ENCODE results near the gene RAD51C. TPM values are rescaled to one million over a fixed set of nuclear protein-coding genes. Genes with fewer than 3 reads are reported as not detected.
"Not testable (repeated sequence)": the region's sequence is repeated elsewhere in the genome, so short reads cannot be mapped to it uniquely, and the experiment has no call there.

RAD51C gene
- total and polyA plus RNA-seq, 8 donors, result 21.6 to 42.5 (median 35.8) TPM

- no peaks in the 10 kb centered on the region for H3K9me3 ChIP-seq
- intact Hi-C loops (cut with DNase I), result no loop called here
- H3K27me3 ChIP-seq, result peaks cover 34 to 79% of the 10 kb centered on the region in 2 donors
- H3K4me1 ChIP-seq, result peaks cover 7 to 17% of the 10 kb centered on the region in 2 donors
- no peak overlapping the region for H3K27ac ChIP-seq
- no peak overlapping the region for H3K4me3 ChIP-seq
- no peak for TF ChIP-seq CTCF (IDR thresholded peaks at IDR 0.05)
- H3K36me3 ChIP-seq, result no peaks in the 10 kb centered on the region
- no peak for ATAC-seq
- DNase-seq, result no peak
Observed at GRCh38 chr17:58759522-58759921, 67.1 kb downstream of the RAD51C start.

GRCh38 chr17:58760248-58760647, 67.8 kb downstream of the RAD51C start:
- H3K4me1 ChIP-seq, result peaks cover 7 to 16% of the 10 kb centered on the region in 2 donors
- H3K4me3 ChIP-seq, result no peak overlapping the region
- H3K9me3 ChIP-seq, result no peaks in the 10 kb centered on the region
- intact Hi-C loops (cut with DNase I), result no loop called here
- ATAC-seq (no peak), DNase-seq (no peak)
- peaks cover 34 to 72% of the 10 kb centered on the region in 2 donors for H3K27me3 ChIP-seq
- H3K36me3 ChIP-seq, result no peaks in the 10 kb centered on the region
- no peak overlapping the region for H3K27ac ChIP-seq
- no peak for TF ChIP-seq CTCF (IDR thresholded peaks at IDR 0.05)

- H3K4me3 ChIP-seq, result no peak overlapping the region
- H3K27me3 ChIP-seq, result peaks cover 14 to 48% of the 10 kb centered on the region in 2 donors
- intact Hi-C loops (cut with DNase I), result no loop called here
- no peaks in the 10 kb centered on the region for H3K4me1 ChIP-seq
- ATAC-seq (no peak), DNase-seq (no peak)
- no peaks in the 10 kb centered on the region for H3K9me3 ChIP-seq
- H3K36me3 ChIP-seq, result no peaks in the 10 kb centered on the region
- TF ChIP-seq CTCF (IDR thresholded peaks at IDR 0.05), result no peak
- no peak overlapping the region for H3K27ac ChIP-seq
Observed at GRCh38 chr17:58763263-58763662, 70.9 kb downstream of the RAD51C start.

GRCh38 chr17:58764373-58764772, 72.0 kb downstream of the RAD51C start:
- no peaks in the 10 kb centered on the region for H3K9me3 ChIP-seq
- intact Hi-C loops (cut with DNase I), result no loop called here
- H3K4me1 ChIP-seq, result no peaks in the 10 kb centered on the region
- H3K4me3 ChIP-seq, result no peak overlapping the region
- no peak overlapping the region for H3K27ac ChIP-seq
- peaks cover 4 to 48% of the 10 kb centered on the region in 2 donors for H3K27me3 ChIP-seq
- ATAC-seq (peak; percentile 81), DNase-seq (peak in 1 of 4 donors; percentile 46)
- no peaks in the 10 kb centered on the region for H3K36me3 ChIP-seq
- no peak for TF ChIP-seq CTCF (IDR thresholded peaks at IDR 0.05)

GRCh38 chr17:58778482-58778881, 86.1 kb downstream of the RAD51C start:
- peaks cover 0 to 17% of the 10 kb centered on the region in 2 donors for H3K27me3 ChIP-seq
- DNase-seq; H3K27ac ChIP-seq; H3K36me3 ChIP-seq; H3K4me1 ChIP-seq; H3K4me3 ChIP-seq; ATAC-seq; H3K9me3 ChIP-seq; intact Hi-C loops (cut with DNase I): not testable (repeated sequence)

GRCh38 chr17:58779446-58779845, 87.0 kb downstream of the RAD51C start:
- ATAC-seq (no peak), DNase-seq (no peak)
- intact Hi-C loops (cut with DNase I), result no loop called here
- Histone ChIP-seq H3K9me3 (no peaks in the 10 kb centered on the region), H3K27me3 (peaks cover 0 to 8% of the 10 kb centered on the region in 2 donors), H3K27ac (no peak overlapping the region), H3K4me3 (no peak overlapping the region), H3K36me3 (no peaks in the 10 kb centered on the region), H3K4me1 (no peaks in the 10 kb centered on the region)
- TF ChIP-seq CTCF (IDR thresholded peaks at IDR 0.05), result no peak
